ENCODE results near the gene RFTN1. TPM values are rescaled to one million over a fixed set of nuclear protein-coding genes. Genes with fewer than 3 reads are reported as not detected.

Gene RFTN1
- total RNA-seq, 6 experiments from 2014 or later: 15.1 to 36.0 (median 19.8) TPM

DNA sequence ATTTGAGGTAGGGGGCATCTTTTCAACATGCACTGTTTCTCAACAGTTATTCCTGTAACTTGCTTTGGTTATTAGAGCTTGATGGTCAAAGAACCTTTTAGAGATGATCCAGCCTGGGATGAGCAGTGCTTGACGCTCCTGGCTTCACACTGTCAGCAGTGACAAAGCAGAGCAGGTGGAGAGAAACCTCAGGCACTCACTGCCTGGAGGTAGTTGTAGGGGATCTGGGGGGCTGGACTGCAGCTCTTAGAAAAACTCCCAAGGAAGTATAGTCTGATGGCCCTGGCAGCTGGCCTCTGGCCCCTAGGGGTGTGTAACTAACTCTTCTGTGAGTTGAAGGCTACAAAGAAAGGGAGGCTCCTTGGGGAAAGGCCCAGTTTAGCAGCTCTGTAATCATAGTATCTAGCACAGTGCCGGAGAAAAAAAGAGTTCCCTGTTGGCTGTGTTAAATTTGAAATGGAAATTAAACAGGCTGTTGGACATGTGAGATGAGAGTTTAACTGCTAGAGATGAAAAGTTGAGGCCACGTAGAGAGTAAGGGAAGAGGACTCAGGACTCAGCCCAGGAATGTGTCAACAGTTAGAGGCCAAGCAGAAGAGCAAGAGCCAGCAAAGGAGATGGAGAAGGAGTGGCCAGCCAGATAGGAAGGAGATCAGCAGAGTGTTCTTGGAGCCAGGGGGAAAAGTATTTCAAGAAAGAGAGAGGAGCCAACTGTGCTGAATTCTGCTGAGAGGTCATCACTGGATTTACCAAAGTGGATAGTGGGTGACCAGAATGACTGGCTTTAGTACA, 234.3 kb downstream of the RFTN1 start:
- Histone ChIP-seq H3K36me3 (peaks cover 0 to 27% (median 0%) of the 10 kb centered on the region in 4 donors), H3K4me1 (no peaks in the 10 kb centered on the region), H3K27ac (no peak overlapping the region), H3K27me3 (no peaks in the 10 kb centered on the region), H3K4me3 (no peak overlapping the region), H3K9me3 (no peaks in the 10 kb centered on the region)
- ATAC-seq (no peak), DNase-seq (no peak)
- intact Hi-C loops (cut with DNase I): no loop called here
- 79% methylated on average over 3 of the region's 3 CpGs for WGBS (ENCODE audit: insufficient coverage, low coverage, low lambda C conversion rate, missing lambda C conversion rate)
- no peak for TF ChIP-seq CTCF (IDR thresholded peaks at IDR 0.05)
- TF ChIP-seq POLR2A (IDR thresholded peaks at IDR 0.05): no peak

DNA sequence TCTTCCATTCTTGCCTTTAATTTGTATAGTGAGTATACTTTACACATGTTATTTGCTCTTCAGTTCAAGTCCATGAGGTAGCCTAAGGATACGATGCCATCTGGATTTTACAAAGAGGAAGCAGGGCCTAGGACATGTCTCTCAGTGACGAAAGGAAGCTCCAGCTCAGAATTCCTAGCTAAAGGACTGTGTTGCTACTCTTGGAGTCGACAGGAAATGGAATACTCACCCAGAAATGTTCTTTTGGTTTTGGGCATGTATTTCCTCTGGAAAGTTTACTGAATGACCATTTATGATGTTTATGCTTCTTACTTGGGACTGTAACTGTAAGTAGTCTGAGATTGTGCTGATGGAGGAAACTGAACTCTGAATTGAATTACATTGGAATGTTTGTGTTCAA, 236.0 kb downstream of the RFTN1 start:
- Histone ChIP-seq H3K4me1 (no peaks in the 10 kb centered on the region), H3K27ac (peak overlapping the region in 1 of 3 donors; percentile 36), H3K36me3 (peaks cover 0 to 34% (median 0%) of the 10 kb centered on the region in 4 donors), H3K4me3 (no peak overlapping the region), H3K9me3 (no peaks in the 10 kb centered on the region), H3K27me3 (no peaks in the 10 kb centered on the region)
- 73% methylated on average over 3 of the region's 3 CpGs for WGBS (ENCODE audit: insufficient coverage, low coverage, low lambda C conversion rate, missing lambda C conversion rate)
- intact Hi-C loops (cut with DNase I): no loop called here
- TF ChIP-seq POLR2A (IDR thresholded peaks at IDR 0.05) (no peak), CTCF (IDR thresholded peaks at IDR 0.05) (no peak)
- peak; percentile 16 to 37 (median 30) for ATAC-seq
- DNase-seq: no peak

GRCh38 chr3:16273867-16274266, 239.6 kb downstream of the RFTN1 start:
- ATAC-seq (no peak), DNase-seq (no peak)
- H3K27me3 ChIP-seq: no peaks in the 10 kb centered on the region
- no peak overlapping the region for H3K4me3 ChIP-seq
- no peaks in the 10 kb centered on the region for H3K4me1 ChIP-seq
- intact Hi-C loops (cut with DNase I): no loop called here
- TF ChIP-seq CTCF (IDR thresholded peaks at IDR 0.05): no peak
- TF ChIP-seq POLR2A (IDR thresholded peaks at IDR 0.05): no peak
- H3K27ac ChIP-seq: no peak overlapping the region
- H3K36me3 ChIP-seq: peaks cover 0 to 57% (median 10%) of the 10 kb centered on the region in 4 donors
- no peaks in the 10 kb centered on the region for H3K9me3 ChIP-seq
- 83% methylated on average over 2 of the region's 2 CpGs for WGBS (ENCODE audit: insufficient coverage, low coverage, low lambda C conversion rate, missing lambda C conversion rate)

GRCh38 chr3:16272588-16272987, 240.9 kb downstream of the RFTN1 start:
- no peaks in the 10 kb centered on the region for H3K27me3 ChIP-seq
- no peak for DNase-seq
- intact Hi-C loops (cut with DNase I): no loop called here
- TF ChIP-seq CTCF (IDR thresholded peaks at IDR 0.05) (no peak), POLR2A (IDR thresholded peaks at IDR 0.05) (no peak)
- WGBS (ENCODE audit: insufficient coverage, low coverage, low lambda C conversion rate, missing lambda C conversion rate): 65% methylated on average over 1 of the region's 1 CpG
- no peaks in the 10 kb centered on the region for H3K9me3 ChIP-seq
- no peak overlapping the region for H3K27ac ChIP-seq
- no peak for ATAC-seq
- H3K4me1 ChIP-seq: peaks cover 0 to 12% (median 3%) of the 10 kb centered on the region in 4 donors
- H3K36me3 ChIP-seq: peaks cover 0 to 54% (median 10%) of the 10 kb centered on the region in 4 donors
- no peak overlapping the region for H3K4me3 ChIP-seq
